ENCODE data around the gene MYH10.

MYH10 gene

GRCh38 chr17:8499614-8500013, 130.9 kb downstream of the MYH10 start:
- TF ChIP-seq CTCF (IDR thresholded peaks at IDR 0.05; ENCODE audit: insufficient read depth, low read length, poor library complexity, severe bottlenecking) = no peak
- Histone ChIP-seq H3K27me3 (replicated peaks; ENCODE audit: control insufficient read depth, insufficient read depth, low read length) (no peaks in the 10 kb centered on the region), H3K4me3 (replicated peaks; ENCODE audit: low read depth, low read length) (no peak overlapping the region), H3K36me3 (ENCODE audit: control insufficient read depth, insufficient read depth, low read length) (peaks cover 11% of the 10 kb centered on the region)
- DNase-seq (ENCODE audit: extremely low read depth, insufficient read length) = no peak

- H3K36me3 ChIP-seq (ENCODE audit: control insufficient read depth, insufficient read depth, low read length) = peaks cover 11% of the 10 kb centered on the region
- TF ChIP-seq CTCF (IDR thresholded peaks at IDR 0.05; ENCODE audit: insufficient read depth, low read length, poor library complexity, severe bottlenecking) = no peak
- no peak for DNase-seq (ENCODE audit: extremely low read depth, insufficient read length)
Observed at GRCh38 chr17:8499171-8499570, 131.4 kb downstream of the MYH10 start.

GRCh38 chr17:8496081-8496480, 134.4 kb downstream of the MYH10 start:
- Histone ChIP-seq H3K4me3 (replicated peaks; ENCODE audit: low read depth, low read length) (no peak overlapping the region), H3K27me3 (replicated peaks; ENCODE audit: control insufficient read depth, insufficient read depth, low read length) (no peaks in the 10 kb centered on the region), H3K36me3 (ENCODE audit: control insufficient read depth, insufficient read depth, low read length) (peaks cover 19% of the 10 kb centered on the region)
- no peak for TF ChIP-seq CTCF (IDR thresholded peaks at IDR 0.05; ENCODE audit: insufficient read depth, low read length, poor library complexity, severe bottlenecking)
- no peak for DNase-seq (ENCODE audit: extremely low read depth, insufficient read length)

More at GRCh38 chr17:8499171-8499570, 131.4 kb downstream of the MYH10 start:
- Histone ChIP-seq H3K4me3 (replicated peaks; ENCODE audit: low read depth, low read length) (no peak overlapping the region), H3K27me3 (replicated peaks; ENCODE audit: control insufficient read depth, insufficient read depth, low read length) (no peaks in the 10 kb centered on the region)

GRCh38 chr17:8494506-8495111, 135.9 kb downstream of the MYH10 start:
- Histone ChIP-seq H3K27me3 (replicated peaks; ENCODE audit: control insufficient read depth, insufficient read depth, low read length) (no peaks in the 10 kb centered on the region), H3K4me3 (replicated peaks; ENCODE audit: low read depth, low read length) (no peak overlapping the region), H3K36me3 (ENCODE audit: control insufficient read depth, insufficient read depth, low read length) (peaks cover 18% of the 10 kb centered on the region)
- TF ChIP-seq CTCF (IDR thresholded peaks at IDR 0.05; ENCODE audit: insufficient read depth, low read length, poor library complexity, severe bottlenecking) = no peak
- DNase-seq (ENCODE audit: extremely low read depth, insufficient read length) = no peak

- no peak for TF ChIP-seq CTCF (IDR thresholded peaks at IDR 0.05; ENCODE audit: insufficient read depth, low read length, poor library complexity, severe bottlenecking)
- Histone ChIP-seq H3K27me3 (replicated peaks; ENCODE audit: control insufficient read depth, insufficient read depth, low read length) (no peaks in the 10 kb centered on the region), H3K36me3 (ENCODE audit: control insufficient read depth, insufficient read depth, low read length) (peaks cover 16% of the 10 kb centered on the region), H3K4me3 (replicated peaks; ENCODE audit: low read depth, low read length) (no peak overlapping the region)
- DNase-seq (ENCODE audit: extremely low read depth, insufficient read length) = no peak
Observed at GRCh38 chr17:8494021-8494420, 136.5 kb downstream of the MYH10 start.

GRCh38 chr17:8492121-8492520, 138.4 kb downstream of the MYH10 start:
- no peak for TF ChIP-seq CTCF (IDR thresholded peaks at IDR 0.05; ENCODE audit: insufficient read depth, low read length, poor library complexity, severe bottlenecking)
- peaks cover 18% of the 10 kb centered on the region for H3K36me3 ChIP-seq (ENCODE audit: control insufficient read depth, insufficient read depth, low read length)
- H3K4me3 ChIP-seq (replicated peaks; ENCODE audit: low read depth, low read length) = no peak overlapping the region
- H3K27me3 ChIP-seq (replicated peaks; ENCODE audit: control insufficient read depth, insufficient read depth, low read length) = no peaks in the 10 kb centered on the region
- no peak for DNase-seq (ENCODE audit: extremely low read depth, insufficient read length)

All from GM06990 (cell line).